AG04450 (cell line): ENCODE results near the gene CCDC9B. TPM values are rescaled to one million over a fixed set of nuclear protein-coding genes. Genes with fewer than 3 reads are reported as not detected.

ENCODE experiments used
- CTCF ChIA-PET: fragments of 300-600, 350-600 bp; formaldehyde crosslinking; extraction: SDS; loops from one replicate; lab custom pipeline; 2022; ENCODE audit warnings: antibody characterized with exemption, inconsistent platforms; lab: Charles Lee
- POLR2A ChIA-PET: fragments of 350-600 bp; formaldehyde crosslinking; extraction: SDS; loops from one replicate; lab custom pipeline; 2021; ENCODE audit warnings: antibody characterized with exemption, inconsistent platforms; lab: Yijun Ruan, JAX
- DNase-seq: peaks from one replicate; pipeline ENCODE4 v3.0.0-alpha.2; 2011; ENCODE audit warnings: low read depth, low spot score
- H3K27ac ChIP-seq: one replicate; pipeline ENCODE4 v1.5.1; 2012; ENCODE audit warnings: low read depth, low read length, control low read depth
- H3K27me3 ChIP-seq: one replicate; pipeline ENCODE4 v1.6.0; 2012; ENCODE audit warnings: low read length; ENCODE audit not compliant: control insufficient read depth, insufficient read depth
- H3K4me3 ChIP-seq: 2 replicates; pipeline ENCODE4 v1.5.1; 2011; ENCODE audit warnings: mild to moderate bottlenecking, low read depth, low read length, control low read depth
- H3K9me3 ChIP-seq: 2 replicates; pipeline ENCODE4 v1.5.1; 2012; ENCODE audit warnings: low read length; ENCODE audit not compliant: control insufficient read depth, insufficient read depth
- CTCF ChIP-seq: IDR thresholded peaks from 2 replicates; pipeline ENCODE4 v1.5.1; 2011; ENCODE audit warnings: low read depth, low read length, control low read depth, inconsistent platforms
- polyA minus RNA-seq: library from RNA; depleted of rRNA, polyadenylated mRNA; stranded (reverse); fragments of >200 nt; gene quantifications from 2 replicates; pipeline ENCODE4 v1.2.3, GENCODE V29; 2011; rRNA and poly(A)+ RNA removed
- polyA plus RNA-seq: library from polyadenylated mRNA; depleted of rRNA; stranded (reverse); fragments of >200 nt; gene quantifications from 2 replicates; pipeline ENCODE4 v1.2.3, GENCODE V29; 2011; rRNA removed

CCDC9B gene
- polyA plus RNA-seq (5.5 and 8.4 TPM in 2 replicates), polyA minus RNA-seq (34.8 and 39.9 TPM in 2 replicates)

DNA sequence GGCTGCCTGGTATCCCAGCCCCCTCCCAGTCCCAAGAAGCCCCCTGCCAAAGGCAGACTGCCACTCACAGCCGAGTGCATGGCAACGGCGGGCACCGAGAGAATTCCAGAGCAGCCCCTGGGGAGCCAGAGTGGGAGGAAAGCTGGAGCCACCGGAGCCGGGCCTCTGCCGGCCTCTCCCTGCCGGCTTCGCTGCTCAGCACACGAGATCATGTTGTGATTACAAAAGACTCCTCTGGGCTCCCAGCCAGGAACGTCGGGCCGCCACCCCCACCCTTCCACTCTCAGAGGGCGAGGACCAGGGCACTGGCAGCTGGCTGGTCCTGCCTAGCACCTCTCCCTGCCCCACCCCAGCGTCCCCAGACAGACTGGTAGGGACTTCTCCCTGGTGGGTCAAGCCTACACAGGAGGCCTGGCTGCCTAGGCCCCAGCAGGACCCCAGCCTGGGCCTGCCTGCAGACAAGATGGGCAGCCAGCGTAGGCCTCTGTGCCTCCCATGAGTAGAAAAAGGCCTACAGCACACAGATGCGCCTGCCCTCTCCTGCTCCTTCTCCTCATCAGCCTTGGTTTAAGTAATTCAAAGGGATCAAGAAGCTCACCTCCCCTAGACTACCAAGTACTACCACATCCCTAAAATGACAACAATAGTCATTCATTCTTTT is at the start of gene CCDC9B:
CCDC9B (minus strand) TSS at position 200 of the 661 bp plus-strand sequence; CDS start at position 80, 120 bp downstream.
- Histone ChIP-seq H3K27me3 (no peaks in the 10 kb centered on the region), H3K27ac (peak within 1 kb of the TSS; percentile 97), H3K9me3 (no peaks in the 10 kb centered on the region), H3K4me3 (peak within 1 kb of the TSS; percentile 70)
- no peak for TF ChIP-seq CTCF
- DNase-seq, result no peak
- ChIA-PET POLR2A (interaction anchor here (0.6 to 4.9 kb wide), 7 partner anchors 11 to 253 kb away, joined by 3 to 101 read pairs (median 5); partner anchors contain the start of gene INAFM2), CTCF (interaction anchor here (1.0 to 8.6 kb wide), 6 partner anchors 12 to 249 kb away, joined by 3 to 85 read pairs (median 9); partner anchors contain the start of gene INAFM2)

- H3K27me3 ChIP-seq, result no peaks in the 10 kb centered on the region
- no peak for DNase-seq
- no peak for TF ChIP-seq CTCF
- H3K9me3 ChIP-seq, result no peaks in the 10 kb centered on the region
- ChIA-PET CTCF (interaction anchor here (1.2 to 1.5 kb wide), 2 partner anchors 21 to 67 kb away, joined by 4 read pairs; no protein-coding TSS in a partner anchor), POLR2A (interaction anchor here (0.6 to 1.2 kb wide), 2 partner anchors 32 to 50 kb away, joined by 4 read pairs; partner anchors contain the start of gene CCDC9B)
- no peak overlapping the region for H3K27ac ChIP-seq
- no peak overlapping the region for H3K4me3 ChIP-seq
These were observed 49.3 kb upstream of the CCDC9B start for GRCh38 chr15:40389824-40390595.

- ChIA-PET POLR2A (interaction anchor here (0.6 to 1.2 kb wide), 3 partner anchors 33 to 84 kb away, joined by 4 to 9 read pairs (median 4); partner anchors contain the start of gene CCDC9B), CTCF (interaction anchor here (1.2 to 1.5 kb wide), 2 partner anchors 20 to 66 kb away, joined by 4 read pairs; no protein-coding TSS in a partner anchor)
- no peak for TF ChIP-seq CTCF
- Histone ChIP-seq H3K4me3 (no peak overlapping the region), H3K9me3 (no peaks in the 10 kb centered on the region), H3K27me3 (no peaks in the 10 kb centered on the region), H3K27ac (no peak overlapping the region)
- DNase-seq, result no peak
These were observed 48.4 kb upstream of the CCDC9B start for GRCh38 chr15:40388941-40389823.

- CTCF ChIA-PET, result interaction anchor here (0.6 to 1.0 kb wide), 2 partner anchors 36 to 65 kb away, joined by 3 read pairs; no protein-coding TSS in a partner anchor
- Histone ChIP-seq H3K27me3 (no peaks in the 10 kb centered on the region), H3K27ac (no peak overlapping the region), H3K4me3 (no peak overlapping the region), H3K9me3 (no peaks in the 10 kb centered on the region; the same call in 1 of the 2 replicates)
- no peak for TF ChIP-seq CTCF
- no peak for DNase-seq
- POLR2A ChIA-PET, result no interaction called here
These were observed 45.7 kb upstream of the CCDC9B start for GRCh38 chr15:40386480-40386879.
